ENCODE results near the gene LTBP1. TPM values are rescaled to one million over a fixed set of nuclear protein-coding genes. Genes with fewer than 3 reads are reported as not detected.

The LTBP1 gene
- total and polyA plus RNA-seq, 10 of the 15 experiments (the other 5 are each of a cell fraction or from before 2014, with no cell fraction given): 0.01 to 0.28 (median 0.12) TPM; not detected in 2

DNA sequence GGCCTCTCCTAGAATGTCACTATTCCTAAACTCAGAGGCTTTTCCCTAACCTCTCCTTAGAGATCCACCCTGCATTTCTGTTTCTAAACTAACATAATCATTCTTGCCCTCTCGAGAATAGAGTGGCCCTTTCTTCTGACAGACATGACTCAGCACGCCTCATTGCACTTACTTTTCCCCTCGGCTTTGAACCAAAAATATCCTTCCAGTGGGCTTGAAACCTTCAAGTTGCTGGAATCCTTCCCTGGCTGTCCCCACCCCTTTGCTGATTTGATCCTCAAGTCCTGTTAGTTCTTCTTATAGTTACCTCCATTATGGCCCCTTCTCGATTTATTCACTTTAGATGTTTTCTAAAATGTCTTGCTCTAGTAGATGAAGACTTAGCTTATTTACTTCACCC, 158.0 kb downstream of the LTBP1 start:
- CTCF ChIA-PET: no interaction called here
- POLR2A ChIA-PET: no interaction called here
- no TSS peak for BruUV-seq (replicated peaks)

More for the DNA sequence above, 158.0 kb downstream of the LTBP1 start:
- Histone ChIP-seq H3K4me2 (ENCODE audit: control insufficient read depth, insufficient read depth) (no peak overlapping the region), H4K20me1 (ENCODE audit: control insufficient read depth, insufficient read depth) (no peaks in the 10 kb centered on the region), H3K4me1 (ENCODE audit: control insufficient read depth, insufficient read depth, low read length) (no peaks in the 10 kb centered on the region), H3K9me3 (replicated peaks; ENCODE audit: control insufficient read depth, insufficient read depth, low read length) (no peaks in the 10 kb centered on the region), H3K79me2 (ENCODE audit: control insufficient read depth, insufficient read depth, low read length) (no peaks in the 10 kb centered on the region), H3K9ac (ENCODE audit: control insufficient read depth, insufficient read depth, low read length) (no peak overlapping the region), H3K36me3 (ENCODE audit: control insufficient read depth in 2 of 2, insufficient read depth in 2 of 2, low read length in 1 of 2) (no peaks in the 10 kb centered on the region), H3K4me3 (no peak overlapping the region), H3K27ac (ENCODE audit: control insufficient read depth, insufficient read depth) (no peak overlapping the region), H3K27me3 (replicated peaks in 1 of 2; ENCODE audit: control insufficient read depth in 2 of 2, insufficient read depth in 2 of 2, low read length in 1 of 2) (no peaks in the 10 kb centered on the region), H2AFZ (ENCODE audit: control insufficient read depth, low read depth, low read length) (no peak overlapping the region)
- ATAC-seq (no peak), FAIRE-seq (no peak), DNase-seq (ENCODE audit: low read depth, low spot score) (no peak)
- SMC1A ChIA-PET (ENCODE audit: uncharacterized antibody, unreplicated experiment): no interaction called here
- TF ChIP-seq, protein P1, sequence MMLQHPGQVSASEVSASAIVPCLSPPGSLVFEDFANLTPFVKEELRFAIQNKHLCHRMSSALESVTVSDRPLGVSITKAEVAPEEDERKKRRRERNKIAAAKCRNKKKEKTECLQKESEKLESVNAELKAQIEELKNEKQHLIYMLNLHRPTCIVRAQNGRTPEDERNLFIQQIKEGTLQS (IDR thresholded peaks at IDR 0.05; ENCODE audit: borderline replicate concordance, extremely low read depth, low read depth, low read length): no peak
- TF ChIP-seq HDAC2 (IDR thresholded peaks at IDR 0.05) (no peak), TBL1XR1 (IDR thresholded peaks at IDR 0.05; ENCODE audit: low read depth, low read length) (no peak), SUPT20H (IDR thresholded peaks at IDR 0.05; ENCODE audit: borderline replicate concordance, control insufficient read depth, low read depth, low read length) (no peak), SKIL (IDR thresholded peaks at IDR 0.05; ENCODE audit: low read depth, poor library complexity, severe bottlenecking) (no peak), MTA2 (IDR thresholded peaks at IDR 0.05; ENCODE audit: low read depth) (no peak), EED (IDR thresholded peaks at IDR 0.05; ENCODE audit: low read depth) (no peak), NFIC (IDR thresholded peaks at IDR 0.05; ENCODE audit: low read depth, low read length) (no peak)
- RAD21 ChIA-PET (ENCODE audit: unreplicated experiment): no interaction called here
- in situ Hi-C loops (cut with MboI) (no loop called here), intact Hi-C loops (cut with micrococcal nuclease; ENCODE audit: unreplicated experiment) (no loop called here)
- WGBS (ENCODE audit: insufficient coverage, insufficient replicate concordance, low lambda C conversion rate, missing lambda C conversion rate): 18% methylated on average over 4 of the region's 4 CpGs

Data from GM12878 (cell line).